AG08396 (cell line): Measurements from ENCODE around the gene PRRC2C.
"Not testable (repeated sequence)": the region's sequence is repeated elsewhere in the genome, so short reads cannot be mapped to it uniquely, and the experiment has no call there.

ENCODE experiments used
- DNase-seq: peaks from one replicate; pipeline ENCODE4 v3.0.0; 2012; ENCODE audit warnings: low spot score, mixed read lengths

PRRC2C gene

GRCh38 chr1:171485375-171486047 is at the start of gene PRRC2C:
Gene PRRC2C, plus strand, starts transcription at chr1:171485530. Its CDS starts 26,559 bp downstream, at chr1:171512089.
- peak; percentile 92 for DNase-seq

- DNase-seq: peak; percentile 73
These were observed 46.9 kb upstream of the PRRC2C start for GRCh38 chr1:171438441-171438840.

- DNase-seq: not testable (repeated sequence)
These were observed 45.1 kb upstream of the PRRC2C start for GRCh38 chr1:171440201-171440600.

GRCh38 chr1:171441278-171441895 is 43.9 kb upstream of the PRRC2C start:
- DNase-seq: peak; percentile 16

GRCh38 chr1:171446386-171446785 is 38.9 kb upstream of the PRRC2C start:
- no peak for DNase-seq

GRCh38 chr1:171455967-171456366 is 29.4 kb upstream of the PRRC2C start:
- no peak for DNase-seq

GRCh38 chr1:171457412-171457811 is 27.9 kb upstream of the PRRC2C start:
- DNase-seq: no peak

GRCh38 chr1:171460018-171460620 is 25.2 kb upstream of the PRRC2C start:
- DNase-seq: no peak

- DNase-seq: no peak
These were observed 17.7 kb upstream of the PRRC2C start for GRCh38 chr1:171467626-171468025.

GRCh38 chr1:171468120-171468750 is 17.1 kb upstream of the PRRC2C start:
- DNase-seq: peak; percentile 29

GRCh38 chr1:171470726-171471125 is 14.6 kb upstream of the PRRC2C start:
- DNase-seq: no peak

GRCh38 chr1:171472183-171472647 is 13.1 kb upstream of the PRRC2C start:
- DNase-seq: no peak

- DNase-seq: no peak
These were observed 8.5 kb upstream of the PRRC2C start for GRCh38 chr1:171476829-171477228.

GRCh38 chr1:171477804-171478203 is 7.5 kb upstream of the PRRC2C start:
- DNase-seq: no peak

- no peak for DNase-seq
These were observed 5.3 kb upstream of the PRRC2C start for GRCh38 chr1:171480035-171480434.

- DNase-seq: no peak
These were observed 463 bp upstream of the PRRC2C start for GRCh38 chr1:171484760-171485374.

GRCh38 chr1:171486048-171486519 is 754 bp downstream of the PRRC2C start:
- peak; percentile 34 for DNase-seq

- DNase-seq: no peak
These were observed 1.7 kb downstream of the PRRC2C start for GRCh38 chr1:171487038-171487437.

GRCh38 chr1:171488190-171488929 is 3.0 kb downstream of the PRRC2C start:
- DNase-seq: no peak

- DNase-seq: no peak
These were observed 8.7 kb downstream of the PRRC2C start for GRCh38 chr1:171494076-171494475.

- DNase-seq: no peak
These were observed 10.1 kb downstream of the PRRC2C start for GRCh38 chr1:171495444-171495843.
